Measurements from ENCODE around the gene ARHGAP29. TPM values are rescaled to one million over a fixed set of nuclear protein-coding genes. Genes with fewer than 3 reads are reported as not detected.

ARHGAP29 gene
- total and polyA plus RNA-seq, 2 experiments from 2014 or later: 7.4 to 8.1 TPM

Other genes with a start within 250 kb of the ARHGAP29 start
- not detected in 2 replicates for gene ABCA4, start 116.4 kb downstream of the ARHGAP29 start, total RNA-seq
- 0.15 TPM in 1 of 2 replicates, not detected in the other for gene ABCA4, start 116.4 kb downstream of the ARHGAP29 start, polyA plus RNA-seq
- gene ABCD3, start 180.8 kb upstream of the ARHGAP29 start, total RNA-seq: 20.7 and 24.1 TPM in 2 replicates
- gene ABCD3, start 180.8 kb upstream of the ARHGAP29 start, polyA plus RNA-seq: 30.6 and 30.8 TPM in 2 replicates